ENCODE measurements around the gene C12orf43. TPM values are rescaled to one million over a fixed set of nuclear protein-coding genes. Genes with fewer than 3 reads are reported as not detected.
A peak's percentile ranks its signal among the peaks of the same experiment; 100 is the strongest.
"Not testable (repeated sequence)": the region's sequence is repeated elsewhere in the genome, so short reads cannot be mapped to it uniquely, and the experiment has no call there.

C12orf43 gene
- 10 to 100 TPM in 3 of 4 donors, 1 to 10 TPM in 1; 7.3 to 16.0 (median 14.1) TPM for total RNA-seq

GRCh38 chr12:121015825-121016766 is at the start of gene C12orf43:
Gene C12orf43 (minus strand): TSS chr12:121016487. CDS start chr12:121016474, 13 bp downstream.
- peak; percentile 97 for ATAC-seq (ENCODE audit: low FRiP score)
- peak; percentile 87 for DNase-seq (ENCODE audit: low spot score)
- TF ChIP-seq CTCF (IDR thresholded peaks at IDR 0.05): no peak

DNA sequence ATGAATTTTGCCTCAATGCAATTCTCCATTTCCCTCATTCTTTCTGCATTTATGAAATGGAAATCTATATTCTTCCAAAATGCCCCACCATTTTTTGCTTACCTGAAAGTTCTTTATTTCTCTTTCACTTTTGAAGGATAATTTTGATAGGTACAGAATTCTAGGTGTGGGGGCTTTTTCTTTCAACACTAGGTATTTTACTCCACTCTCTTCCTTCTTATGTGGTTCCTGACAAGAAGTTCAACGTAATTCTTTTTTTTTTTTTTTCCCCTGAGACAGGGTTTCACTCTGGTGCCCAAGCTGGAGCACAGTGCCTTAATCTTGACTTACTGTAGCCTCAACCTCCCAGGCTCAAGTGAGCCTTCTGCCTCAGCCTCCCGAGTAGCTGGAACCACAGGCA is 49.1 kb upstream of the C12orf43 start:
- TF ChIP-seq CTCF (IDR thresholded peaks at IDR 0.05): no peak
- no peak for DNase-seq (ENCODE audit: low spot score)
- no peak for ATAC-seq (ENCODE audit: low FRiP score)

GRCh38 chr12:121064586-121064985 is 48.3 kb upstream of the C12orf43 start:
- ATAC-seq (ENCODE audit: low FRiP score); DNase-seq (ENCODE audit: low spot score): not testable (repeated sequence)

- ATAC-seq (ENCODE audit: low FRiP score) (no peak), DNase-seq (ENCODE audit: low spot score) (no peak)
- no peak for TF ChIP-seq CTCF (IDR thresholded peaks at IDR 0.05)
Observed at GRCh38 chr12:121064116-121064515, 47.8 kb upstream of the C12orf43 start.

DNA sequence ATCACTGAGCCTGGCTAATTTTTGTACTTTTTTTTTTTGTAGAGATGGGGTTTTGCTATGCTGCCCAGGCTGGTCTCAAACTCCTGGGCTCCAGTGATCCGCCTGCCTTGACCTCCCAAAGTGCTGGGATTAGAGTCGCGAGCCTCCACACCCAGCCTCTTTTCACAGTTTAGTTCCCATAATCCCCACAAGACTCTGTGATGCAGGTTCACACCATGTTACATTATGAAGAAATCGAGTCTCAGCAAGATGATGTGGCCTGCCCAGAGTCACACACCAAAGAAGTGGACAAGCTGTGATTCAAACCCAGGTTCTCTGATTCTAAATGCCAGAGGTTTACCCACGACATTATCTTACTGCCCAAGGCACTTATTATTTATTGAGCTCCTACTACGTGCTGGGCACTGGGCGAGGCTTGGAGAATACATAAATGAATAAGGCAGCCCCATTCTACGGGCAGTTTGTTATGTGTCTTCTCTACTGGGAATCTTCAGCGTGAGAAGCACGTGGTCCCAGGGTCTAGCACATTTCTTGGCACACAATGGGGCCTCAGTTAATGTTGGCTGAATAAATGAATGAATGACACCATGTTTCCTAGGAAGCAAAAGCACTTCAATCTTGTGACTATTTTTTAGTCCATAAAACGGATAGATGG is 46.2 kb upstream of the C12orf43 start:
- no peak for DNase-seq (ENCODE audit: low spot score)
- TF ChIP-seq CTCF (IDR thresholded peaks at IDR 0.05): no peak
- no peak for ATAC-seq (ENCODE audit: low FRiP score)

DNA sequence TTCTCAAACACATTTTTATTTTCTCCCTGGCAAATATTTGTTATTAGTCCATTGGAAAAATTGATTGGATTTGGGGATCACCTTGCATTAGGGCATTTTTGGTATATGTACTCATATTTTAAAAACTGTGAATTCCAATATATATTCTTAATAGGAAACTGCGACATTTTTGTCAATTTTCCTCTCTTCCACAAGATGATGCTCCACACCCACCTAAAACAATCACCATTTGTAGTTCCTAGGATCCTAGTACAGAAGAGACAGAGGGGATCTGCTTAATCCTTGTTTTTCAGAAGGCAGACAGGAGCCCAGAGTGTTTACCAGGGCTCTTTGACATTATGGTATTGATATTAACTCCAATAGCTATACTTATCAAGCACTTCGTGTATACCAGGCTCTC is 45.5 kb upstream of the C12orf43 start:
- no peak for TF ChIP-seq CTCF (IDR thresholded peaks at IDR 0.05)
- DNase-seq (ENCODE audit: low spot score) (no peak), ATAC-seq (ENCODE audit: low FRiP score) (no peak)

DNA sequence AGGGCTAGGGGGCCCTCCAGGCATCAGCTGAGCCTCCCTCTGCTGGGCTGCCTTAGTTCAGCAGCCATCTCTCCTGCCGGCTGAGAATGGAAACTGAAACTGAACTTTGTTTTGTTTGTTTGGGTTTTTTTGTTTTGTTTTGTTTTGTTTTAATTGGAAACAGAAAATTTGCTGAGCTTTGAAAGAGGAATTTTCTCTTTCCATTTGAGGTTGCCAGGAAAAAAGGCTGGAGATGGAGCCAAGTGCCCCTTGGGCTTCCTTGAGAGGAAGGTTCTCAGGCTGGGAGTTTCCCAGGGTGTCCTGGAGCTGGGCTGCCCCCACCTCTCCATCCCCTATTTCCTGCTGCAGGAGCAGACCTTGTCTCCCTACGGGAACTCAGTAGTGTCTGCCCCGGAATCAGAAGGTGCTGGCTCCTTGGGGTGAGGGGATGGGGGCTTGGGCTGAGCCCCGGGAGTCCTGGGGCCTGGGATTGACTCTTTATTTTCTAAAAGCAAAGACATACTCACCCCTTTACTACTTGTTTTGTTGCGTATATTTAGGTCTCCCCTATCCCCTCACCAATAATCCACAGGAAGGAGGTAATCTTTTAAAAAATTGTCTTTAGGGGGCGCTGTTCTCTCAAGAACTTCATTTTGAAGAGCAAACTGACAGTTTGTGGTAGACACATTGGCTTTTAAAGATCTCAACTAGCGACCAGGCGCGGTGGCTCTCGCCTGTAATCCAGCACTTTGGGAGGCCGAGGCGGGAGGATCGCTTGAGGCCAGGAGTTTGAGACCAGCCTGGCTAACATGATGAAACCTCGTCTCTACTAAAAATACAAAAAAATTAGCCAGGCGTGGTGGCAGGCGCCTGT is 44.1 kb upstream of the C12orf43 start:
- no peak for TF ChIP-seq CTCF (IDR thresholded peaks at IDR 0.05)
- ATAC-seq (ENCODE audit: low FRiP score): no peak
- DNase-seq (ENCODE audit: low spot score): no peak
